Keratinocyte (primary cell): ENCODE data around the gene APBB2. TPM values are rescaled to one million over a fixed set of nuclear protein-coding genes. Genes with fewer than 3 reads are reported as not detected.

ENCODE experiments used
- DNase-seq: peaks from one replicate; pipeline ENCODE4 v3.0.0-alpha.2; 2011; ENCODE audit warnings: low read depth, missing footprints, low spot score
- FAIRE-seq: peaks from 2 replicates; lab custom pipeline; 2011; peaks lifted over from hg19 to GRCh38; lab: Jason Lieb, UNC
- H2AFZ ChIP-seq: 2 replicates; pipeline ENCODE4 v1.6.0; 2012; ENCODE audit warnings: low read length, control low read depth, inconsistent platforms; ENCODE audit not compliant: control insufficient read depth
- H3K27ac ChIP-seq: 2 replicates; pipeline ENCODE4 v1.5.1; 2011; ENCODE audit warnings: low read length; ENCODE audit not compliant: control insufficient read depth, insufficient read depth
- H3K27me3 ChIP-seq: 3 replicates; pipeline ENCODE4 v1.6.0; 2011; ENCODE audit warnings: low read length; ENCODE audit not compliant: control insufficient read depth, insufficient read depth; ENCODE audit errors: extremely low read depth
- H3K36me3 ChIP-seq, 2 experiments: 2 replicates in 1 of 2; 3 replicates in 1 of 2; pipeline ENCODE4 v1.5.1; 2011; ENCODE audit warnings: low read length in 2 of 2, mild to moderate bottlenecking in 1 of 2; ENCODE audit not compliant: control insufficient read depth in 2 of 2, insufficient read depth in 2 of 2; ENCODE audit errors: extremely low read depth in 1 of 2
- H3K4me1 ChIP-seq: 3 replicates; pipeline ENCODE4 v1.5.1; 2011; ENCODE audit warnings: low read length; ENCODE audit not compliant: control insufficient read depth, insufficient read depth; ENCODE audit errors: extremely low read depth
- H3K4me2 ChIP-seq: 3 replicates; pipeline ENCODE4 v1.6.0; 2011; ENCODE audit warnings: low read depth, low read length; ENCODE audit not compliant: control insufficient read depth, insufficient read depth; ENCODE audit errors: extremely low read depth
- H3K4me3 ChIP-seq, 3 experiments: fragments of 200-600 bp in 1 of 3; sonication (generic) in 1 of 3; 2 replicates in 2 of 3; 3 replicates in 1 of 3; pipeline ENCODE4 v1.5.1; 2011 to 2016; ENCODE audit warnings: low read length in 3 of 3, mild to moderate bottlenecking in 3 of 3, control low read depth in 2 of 3, inconsistent platforms in 1 of 3, low read depth in 1 of 3, mixed read lengths in 1 of 3, mixed run types in 1 of 3, moderate library complexity in 1 of 3; ENCODE audit not compliant: control insufficient read depth in 2 of 3, insufficient read depth in 2 of 3; ENCODE audit errors: extremely low read depth in 1 of 3
- H3K79me2 ChIP-seq: 2 replicates; pipeline ENCODE4 v1.6.0; 2012; ENCODE audit warnings: low read length; ENCODE audit not compliant: control insufficient read depth, insufficient read depth
- H3K9ac ChIP-seq: 3 replicates; pipeline ENCODE4 v1.6.0; 2011; ENCODE audit warnings: low read length; ENCODE audit not compliant: control insufficient read depth, insufficient read depth; ENCODE audit errors: extremely low read depth
- H3K9me1 ChIP-seq: 3 replicates; pipeline ENCODE4 v1.6.0; 2011; ENCODE audit warnings: low read length; ENCODE audit not compliant: control insufficient read depth, insufficient read depth; ENCODE audit errors: extremely low read depth
- H3K9me3 ChIP-seq: 2 replicates; pipeline ENCODE4 v1.5.1; 2012; ENCODE audit warnings: low read depth, low read length; ENCODE audit not compliant: control insufficient read depth
- H4K20me1 ChIP-seq: 3 replicates; pipeline ENCODE4 v1.6.0; 2011; ENCODE audit warnings: low read length; ENCODE audit not compliant: control insufficient read depth, insufficient read depth; ENCODE audit errors: extremely low read depth
- EZH2 ChIP-seq: IDR thresholded peaks from one replicate; pipeline ENCODE4 v1.6.1; 2012; ENCODE audit warnings: inconsistent platforms, mild to moderate bottlenecking, low read length, moderate library complexity
- dilution Hi-C: fragments of 300-500 bp; cut with MboI; formaldehyde crosslinking; loops from one replicate; pipeline ENCODE4 v1.7.0; 2020; ENCODE audit warnings: low sequenced_read_pairs; ENCODE audit not compliant: extremely low pct_ligation_motif_present
- polyA plus RNA-seq, 5 experiments: library from polyadenylated mRNA; depleted of rRNA in 3 of 5; stranded (reverse) in 3 of 5; stranded (forward) in 1 of 5; unstranded in 1 of 5; fragments of >200 nt; gene quantifications; 1 replicate in 1 of 5; 2 replicates in 3 of 5; 3 replicates in 1 of 5; pipeline versions ENCODE4 v1.2.1 to v1.2.3, GENCODE V29; 2011 to 2012; ENCODE audit warnings: missing spikeins in 2 of 5, low read depth in 1 of 5, low replicate concordance in 1 of 5
- TF ChIP-seq, protein P1 (sequence below), 3 experiments: IDR thresholded peaks in 1 of 3; conservative IDR thresholded peaks in 1 of 3; optimal IDR thresholded peaks in 1 of 3; 2 replicates in 2 of 3; 3 replicates in 1 of 3; pipeline versions ENCODE3 to v1.5.1; 2011; ENCODE audit warnings: low read length in 3 of 3, mild to moderate bottlenecking in 3 of 3, moderate library complexity in 2 of 3, control low read depth in 1 of 3, inconsistent platforms in 1 of 3; ENCODE audit not compliant: insufficient read depth in 2 of 3; ENCODE audit errors: extremely low read depth in 1 of 3

The APBB2 gene
- polyA plus RNA-seq, 1 donor (not counting 4 experiments of a cell fraction or from before 2014, with no cell fraction given): 57.3 TPM

GRCh38 chr4:40887764-40888131 is 326.6 kb downstream of the APBB2 start:
- Histone ChIP-seq H3K79me2 (no peaks in the 10 kb centered on the region), H3K27me3 (no peaks in the 10 kb centered on the region), H4K20me1 (no peaks in the 10 kb centered on the region), H3K4me2 (no peak overlapping the region), H3K9ac (no peak overlapping the region), H3K4me1 (no peaks in the 10 kb centered on the region), H3K9me3 (no peaks in the 10 kb centered on the region), H3K4me3 (no peak overlapping the region), H3K9me1 (no peaks in the 10 kb centered on the region), H2AFZ (no peak overlapping the region), H3K36me3 (peaks cover 22 to 27% of the 10 kb centered on the region in 2 experiments), H3K27ac (no peak overlapping the region)
- TF ChIP-seq EZH2: no peak
- TF ChIP-seq, protein P1, sequence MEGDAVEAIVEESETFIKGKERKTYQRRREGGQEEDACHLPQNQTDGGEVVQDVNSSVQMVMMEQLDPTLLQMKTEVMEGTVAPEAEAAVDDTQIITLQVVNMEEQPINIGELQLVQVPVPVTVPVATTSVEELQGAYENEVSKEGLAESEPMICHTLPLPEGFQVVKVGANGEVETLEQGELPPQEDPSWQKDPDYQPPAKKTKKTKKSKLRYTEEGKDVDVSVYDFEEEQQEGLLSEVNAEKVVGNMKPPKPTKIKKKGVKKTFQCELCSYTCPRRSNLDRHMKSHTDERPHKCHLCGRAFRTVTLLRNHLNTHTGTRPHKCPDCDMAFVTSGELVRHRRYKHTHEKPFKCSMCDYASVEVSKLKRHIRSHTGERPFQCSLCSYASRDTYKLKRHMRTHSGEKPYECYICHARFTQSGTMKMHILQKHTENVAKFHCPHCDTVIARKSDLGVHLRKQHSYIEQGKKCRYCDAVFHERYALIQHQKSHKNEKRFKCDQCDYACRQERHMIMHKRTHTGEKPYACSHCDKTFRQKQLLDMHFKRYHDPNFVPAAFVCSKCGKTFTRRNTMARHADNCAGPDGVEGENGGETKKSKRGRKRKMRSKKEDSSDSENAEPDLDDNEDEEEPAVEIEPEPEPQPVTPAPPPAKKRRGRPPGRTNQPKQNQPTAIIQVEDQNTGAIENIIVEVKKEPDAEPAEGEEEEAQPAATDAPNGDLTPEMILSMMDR (optimal IDR thresholded peaks at IDR 0.05 in 1 of 3, IDR thresholded peaks at IDR 0.05 in 1 of 3, conservative IDR thresholded peaks at IDR 0.05 in 1 of 3; ENCODE audit: extremely low read depth in 1 of 3, insufficient read depth in 2 of 3, low read length in 3 of 3): no peak
- dilution Hi-C loops: no loop called here
- DNase-seq (no peak), FAIRE-seq (no peak)

DNA sequence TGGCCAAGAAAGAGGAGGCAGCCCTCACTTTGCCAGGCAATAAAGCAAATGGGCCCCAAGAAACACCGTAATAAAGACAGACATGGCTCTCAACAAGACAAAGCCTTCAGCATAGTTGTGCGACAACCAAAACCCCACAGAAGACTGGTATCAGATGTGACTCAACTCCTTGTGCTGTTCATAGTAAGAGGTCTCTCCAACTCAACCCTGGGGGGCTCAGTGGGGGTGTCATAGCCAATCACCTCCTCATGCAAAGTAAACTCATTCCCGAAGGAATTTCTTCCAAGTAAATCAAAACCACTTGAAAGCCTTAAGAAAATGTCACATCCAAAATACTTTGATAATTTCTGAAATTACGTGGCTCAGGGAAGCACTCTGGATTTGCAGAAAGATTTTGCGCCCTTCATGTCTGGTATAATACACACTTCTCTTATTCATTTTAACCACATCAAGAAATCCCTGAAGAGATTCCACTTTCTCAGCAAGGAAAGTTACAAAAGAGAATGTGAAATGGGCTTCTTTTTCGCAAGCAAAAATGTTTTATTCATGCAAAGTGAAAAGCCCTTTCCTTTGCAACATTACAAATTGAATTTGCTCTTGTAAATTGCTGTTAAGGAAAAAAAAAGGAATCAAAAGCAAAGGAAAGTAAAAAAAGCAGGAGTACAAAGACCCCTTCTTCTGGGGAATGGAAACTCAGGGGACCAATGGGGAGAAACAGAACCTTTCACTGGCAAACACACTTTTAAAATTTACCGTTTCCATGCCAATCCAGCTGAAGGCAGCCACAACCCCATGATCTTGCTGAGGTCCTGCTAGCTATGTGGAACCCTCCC is 327.2 kb downstream of the APBB2 start:
- Histone ChIP-seq H4K20me1 (no peaks in the 10 kb centered on the region), H3K4me3 (no peak overlapping the region), H3K4me2 (no peak overlapping the region), H3K9me3 (no peaks in the 10 kb centered on the region), H3K36me3 (peaks cover 26 to 30% of the 10 kb centered on the region in 2 experiments), H3K9ac (no peak overlapping the region), H3K27ac (no peak overlapping the region), H3K27me3 (no peaks in the 10 kb centered on the region), H2AFZ (no peak overlapping the region), H3K4me1 (no peaks in the 10 kb centered on the region), H3K79me2 (no peaks in the 10 kb centered on the region), H3K9me1 (no peaks in the 10 kb centered on the region)
- TF ChIP-seq, protein P1 (optimal IDR thresholded peaks at IDR 0.05 in 1 of 3, IDR thresholded peaks at IDR 0.05 in 1 of 3, conservative IDR thresholded peaks at IDR 0.05 in 1 of 3; ENCODE audit: extremely low read depth in 1 of 3, insufficient read depth in 2 of 3, low read length in 3 of 3): no peak
- TF ChIP-seq EZH2: no peak
- dilution Hi-C loops: no loop called here
- no peak for FAIRE-seq
- no peak for DNase-seq
